ENCODE measurements around the gene SHISAL2B. TPM values are rescaled to one million over a fixed set of nuclear protein-coding genes. Genes with fewer than 3 reads are reported as not detected.

The SHISAL2B gene
- total RNA-seq, 2 donors from 2014 or later: not detected

Other genes with a start within 250 kb of the SHISAL2B start
- not detected for gene RGS7BP, start 184.5 kb upstream of the SHISAL2B start, total RNA-seq
- gene SREK1IP1, start 78.2 kb downstream of the SHISAL2B start, total RNA-seq: 10 to 100 TPM; 16.0 to 19.6 TPM
- gene CWC27, start 78.4 kb downstream of the SHISAL2B start, total RNA-seq: 10 to 100 TPM; 17.4 to 18.2 TPM